Neural cell (in vitro differentiated cells): ENCODE data around the gene SVEP1. TPM values are rescaled to one million over a fixed set of nuclear protein-coding genes. Genes with fewer than 3 reads are reported as not detected.

Source experiments
- H2AFZ ChIP-seq: fragments of 200-600, 300-800 bp; sonication (generic), shearing (Covaris generic); 2 replicates; pipeline ENCODE4 v1.6.0; 2014; ENCODE audit warnings: low read depth, mild to moderate bottlenecking, antibody characterized with exemption, low read length, moderate library complexity
- H3F3A ChIP-seq: fragments of 200-600 bp; shearing (Covaris generic); 2 replicates; pipeline ENCODE4 v1.6.1; 2016; ENCODE audit warnings: mild to moderate bottlenecking, moderate library complexity, mixed read lengths, antibody characterized with exemption, low read length; ENCODE audit not compliant: insufficient read depth, poor library complexity, severe bottlenecking
- H3K27ac ChIP-seq: fragments of 200-600, 300-800 bp; sonication (generic), shearing (Covaris generic); 2 replicates; pipeline ENCODE4 v1.5.1; 2014; ENCODE audit warnings: mild to moderate bottlenecking, low read length, moderate library complexity
- H3K27me3 ChIP-seq: fragments of 300-800, 200-600 bp; sonication (generic), shearing (Covaris generic); 2 replicates; pipeline ENCODE4 v1.6.0; 2014; ENCODE audit warnings: mild to moderate bottlenecking, low read depth, low read length, moderate library complexity; ENCODE audit not compliant: insufficient read depth
- H3K36me3 ChIP-seq: fragments of 300-800, 200-600 bp; sonication (generic), shearing (Covaris generic); 2 replicates; pipeline ENCODE4 v1.5.1; 2014; ENCODE audit warnings: mild to moderate bottlenecking, antibody characterized with exemption, low read length, moderate library complexity; ENCODE audit not compliant: insufficient read depth
- H3K4me2 ChIP-seq: fragments of 300-800, 200-600 bp; sonication (generic), shearing (Covaris generic); 2 replicates; pipeline ENCODE4 v1.6.0; 2014; ENCODE audit warnings: mild to moderate bottlenecking, low read length
- H3K4me3 ChIP-seq: fragments of 300-800, 200-600 bp; sonication (generic), shearing (Covaris generic); 2 replicates; pipeline ENCODE4 v1.5.1; 2014; ENCODE audit warnings: mild to moderate bottlenecking, low read length, moderate library complexity
- H3K79me2 ChIP-seq: fragments of 200-600 bp; shearing (Covaris generic); replicated peaks from 2 replicates; pipeline ENCODE4 v1.6.0; 2014; ENCODE audit warnings: mild to moderate bottlenecking, low read length, moderate library complexity; ENCODE audit not compliant: insufficient read depth
- H3K9ac ChIP-seq: fragments of 300-800, 200-600 bp; sonication (generic), shearing (Covaris generic); 2 replicates; pipeline ENCODE4 v1.6.1; 2016; ENCODE audit warnings: mild to moderate bottlenecking, low read length, mixed read lengths
- H3K9me2 ChIP-seq: fragments of 200-600 bp; shearing (Covaris generic); 2 replicates; pipeline ENCODE4 v1.6.1; 2016; ENCODE audit warnings: mild to moderate bottlenecking, low read length, mixed read lengths; ENCODE audit not compliant: insufficient read depth
- H3K9me3 ChIP-seq: fragments of 200-600, 300-800 bp; sonication (generic), shearing (Covaris generic); 2 replicates; pipeline ENCODE4 v1.6.1; 2016; ENCODE audit warnings: mild to moderate bottlenecking, mixed run types, low read length, moderate library complexity, mixed read lengths
- H4K20me1 ChIP-seq: fragments of 200-600 bp; shearing (Covaris generic); 2 replicates; pipeline ENCODE4 v1.6.1; 2016; ENCODE audit warnings: mild to moderate bottlenecking, mixed run types; ENCODE audit not compliant: insufficient read depth
- CTCF ChIP-seq: fragments of 450-650 bp; IDR thresholded peaks from 2 replicates; pipeline ENCODE4 v1.5.1; 2014; ENCODE audit warnings: antibody characterized with exemption, mild to moderate bottlenecking, moderate library complexity; ENCODE audit not compliant: poor library complexity, severe bottlenecking
- EP300 ChIP-seq: fragments of 450-650 bp; conservative IDR thresholded peaks from 2 replicates; pipeline ENCODE4 v1.6.1; 2014; ENCODE audit warnings: antibody characterized with exemption, mild to moderate bottlenecking, moderate library complexity; ENCODE audit not compliant: poor library complexity, severe bottlenecking
- EZH2 ChIP-seq: fragments of 200-600, 300-800 bp; shearing (Covaris generic), sonication (generic); IDR thresholded peaks from 2 replicates; pipeline ENCODE4 v1.6.1; 2014; ENCODE audit warnings: antibody characterized with exemption, low read length, borderline replicate concordance, mild to moderate bottlenecking; ENCODE audit not compliant: insufficient read depth, poor library complexity, severe bottlenecking
- MXI1 ChIP-seq: fragments of 450-650 bp; conservative IDR thresholded peaks from 2 replicates; pipeline ENCODE4 v1.6.1; 2014; ENCODE audit warnings: antibody characterized with exemption, mild to moderate bottlenecking; ENCODE audit not compliant: poor library complexity, severe bottlenecking
- POLR2AphosphoS5 ChIP-seq: IDR thresholded peaks from 2 replicates; pipeline ENCODE4 v1.6.1; 2012
- RAD21 ChIP-seq: fragments of 450-650 bp; conservative IDR thresholded peaks from 2 replicates; pipeline ENCODE4 v1.6.1; 2014; ENCODE audit warnings: antibody characterized with exemption, mild to moderate bottlenecking, moderate library complexity
- REST ChIP-seq: IDR thresholded peaks from 2 replicates; pipeline ENCODE4 v1.6.1; 2012; ENCODE audit warnings: borderline replicate concordance
- SMC3 ChIP-seq: fragments of 450-650 bp; conservative IDR thresholded peaks from 2 replicates; pipeline ENCODE4 v1.6.1; 2014; ENCODE audit warnings: antibody characterized with exemption, mild to moderate bottlenecking, moderate library complexity; ENCODE audit not compliant: poor library complexity
- TAF1 ChIP-seq: IDR thresholded peaks from 2 replicates; pipeline ENCODE4 v1.6.1; 2012; ENCODE audit warnings: low read depth
- polyA plus RNA-seq: library from polyadenylated mRNA; depleted of rRNA; stranded (reverse); fragments of >200 nt; gene quantifications from 2 replicates; pipeline ENCODE4 v1.2.3, GENCODE V29; 2014

Gene SVEP1
- polyA plus RNA-seq, 1 donor from 2014 or later, result 0.10 TPM

DNA sequence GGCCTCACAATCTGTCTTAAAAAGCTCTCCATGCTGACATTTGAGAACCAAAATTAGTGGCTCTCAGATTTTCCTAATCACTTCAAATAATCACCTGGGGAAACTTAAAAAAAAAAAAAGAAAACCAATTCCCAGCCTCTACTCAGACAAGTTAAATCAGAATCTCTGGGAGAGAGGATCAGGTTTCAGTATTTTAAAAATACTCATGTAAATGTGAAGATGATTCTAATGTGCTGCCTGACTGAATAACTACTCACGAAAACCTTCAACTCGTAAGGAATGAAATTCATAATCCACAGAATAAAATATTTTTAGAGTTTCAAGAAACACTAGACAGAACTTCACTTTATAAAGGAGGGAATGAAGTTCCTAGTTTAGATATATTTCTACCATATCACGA, 114.4 kb downstream of the SVEP1 start:
- Histone ChIP-seq H3K4me2 (no peak overlapping the region), H3K36me3 (no peaks in the 10 kb centered on the region), H3K4me3 (no peak overlapping the region), H3K27ac (no peak overlapping the region), H4K20me1 (no peaks in the 10 kb centered on the region), H3K27me3 (no peaks in the 10 kb centered on the region), H2AFZ (no peak overlapping the region), H3K79me2 (no peaks in the 10 kb centered on the region), H3F3A (no peaks in the 10 kb centered on the region), H3K9ac (no peak overlapping the region), H3K9me3 (no peaks in the 10 kb centered on the region), H3K9me2 (no peaks in the 10 kb centered on the region)
- TF ChIP-seq REST (no peak), TAF1 (no peak), CTCF (no peak)

GRCh38 chr9:110464321-110464720, 115.2 kb downstream of the SVEP1 start:
- H4K20me1 ChIP-seq, result no peaks in the 10 kb centered on the region
- no peaks in the 10 kb centered on the region for H3K27me3 ChIP-seq
- no peak for TF ChIP-seq CTCF
- TF ChIP-seq SMC3, result no peak
- TF ChIP-seq REST, result no peak
- no peak for TF ChIP-seq TAF1
- TF ChIP-seq POLR2AphosphoS5, result no peak
- TF ChIP-seq RAD21, result no peak
- no peak for TF ChIP-seq EP300
- TF ChIP-seq EZH2, result no peak
- no peak for TF ChIP-seq MXI1
- H3K4me2 ChIP-seq, result no peak overlapping the region
- no peak overlapping the region for H3K9ac ChIP-seq
- H3K79me2 ChIP-seq, result no peaks in the 10 kb centered on the region
- no peaks in the 10 kb centered on the region for H3K9me2 ChIP-seq
- H2AFZ ChIP-seq, result no peak overlapping the region
- H3F3A ChIP-seq, result no peaks in the 10 kb centered on the region
- no peak overlapping the region for H3K27ac ChIP-seq
- no peaks in the 10 kb centered on the region for H3K9me3 ChIP-seq
- no peak overlapping the region for H3K4me3 ChIP-seq
- no peaks in the 10 kb centered on the region for H3K36me3 ChIP-seq
